Activated T-cell treated with anti-CD3 and anti-CD28 coated beads, Interleukin-2, amount 50 U/mL, for 48 hours (primary cell): Measurements from ENCODE around the gene ADGRV1.
"Not testable (repeated sequence)": the region's sequence is repeated elsewhere in the genome, so short reads cannot be mapped to it uniquely, and the experiment has no call there.

ENCODE experiments used
- DNase-seq, 2 experiments: peaks; one replicate each; pipeline ENCODE4 v3.0.0-alpha.2; 2020

Gene ADGRV1

DNA sequence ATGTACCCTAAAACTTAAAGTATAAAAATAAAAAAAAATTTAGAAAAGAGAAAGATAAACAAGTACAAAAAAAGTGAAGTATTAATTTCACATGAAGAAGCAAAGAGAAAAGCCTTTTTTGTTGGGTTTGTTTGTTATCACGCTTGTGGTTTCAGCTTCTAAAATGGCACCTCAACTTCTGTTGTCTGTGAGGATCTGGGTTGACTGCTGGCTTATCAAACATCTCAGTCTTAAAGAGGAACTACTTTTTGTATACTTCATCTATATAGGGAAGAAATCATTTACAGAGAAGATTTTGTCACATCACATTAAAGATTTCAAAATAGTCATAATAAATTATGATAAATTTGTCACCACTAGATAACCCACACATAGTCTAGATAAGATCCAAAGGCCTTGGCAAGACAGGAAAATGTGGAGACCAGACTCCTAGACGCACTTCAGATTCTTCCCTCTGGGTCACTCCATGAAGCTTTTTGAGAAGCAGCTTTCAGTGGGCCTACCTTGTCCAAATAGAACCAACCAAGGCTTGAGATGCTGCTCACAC, 8.8 kb upstream of the ADGRV1 start:
- no peak for DNase-seq

DNA sequence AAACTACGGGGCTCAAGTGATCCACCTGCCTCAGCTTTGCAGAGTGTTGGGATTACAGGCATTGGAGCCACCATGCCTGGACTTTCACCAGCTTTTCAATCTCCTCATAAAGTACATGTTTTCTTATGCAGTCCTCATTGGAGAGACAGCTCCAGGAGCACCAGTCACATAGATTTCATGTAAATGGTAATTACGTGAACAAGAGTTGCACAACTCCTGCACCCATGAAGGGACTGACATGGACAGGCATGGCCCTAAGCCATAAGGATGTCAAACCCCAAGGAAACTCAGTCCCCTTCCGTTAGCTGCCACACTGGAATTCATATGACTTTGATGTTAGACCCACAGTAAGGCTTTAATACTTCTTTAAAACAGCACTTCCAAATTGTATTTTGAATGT, 7.6 kb upstream of the ADGRV1 start:
- no peak for DNase-seq

DNA sequence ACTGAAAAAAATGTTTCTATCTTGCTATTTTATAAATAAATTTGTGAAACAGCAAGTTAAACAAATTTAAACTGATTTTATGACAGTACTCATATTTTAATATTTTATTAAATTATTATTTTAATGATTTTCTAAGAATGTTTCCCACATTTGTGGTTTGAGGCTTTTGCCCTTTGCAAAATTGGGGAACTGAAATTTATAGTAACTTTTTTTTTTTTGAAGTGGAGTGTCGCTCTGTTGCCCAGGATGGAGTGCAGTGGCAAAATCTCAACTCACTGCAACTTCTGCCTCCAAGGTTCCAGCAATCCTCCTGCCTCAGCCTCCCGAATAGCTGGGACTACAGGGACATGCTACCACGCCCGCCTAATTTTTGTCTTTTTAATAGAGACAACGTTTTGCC, 7.2 kb upstream of the ADGRV1 start:
- DNase-seq: no peak

DNA sequence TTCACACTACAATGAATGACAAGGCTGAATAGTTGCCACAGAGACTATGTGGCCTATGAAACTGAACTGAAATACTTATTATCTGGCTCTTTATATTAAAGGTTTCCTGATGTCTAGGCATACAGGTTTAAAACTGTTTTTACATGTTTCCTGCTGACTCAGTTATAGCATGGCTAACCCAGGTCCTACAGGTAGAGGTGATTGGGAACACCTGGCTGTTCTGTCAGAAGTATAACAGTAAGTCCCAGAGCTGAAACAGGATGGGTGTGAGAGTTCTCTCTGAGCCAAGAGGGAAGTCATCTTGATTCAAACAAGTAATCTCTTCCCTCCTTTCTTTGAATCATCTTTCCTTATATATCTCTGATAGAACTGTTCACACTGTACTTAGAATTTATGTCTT, 4.9 kb upstream of the ADGRV1 start:
- DNase-seq: no peak

DNA sequence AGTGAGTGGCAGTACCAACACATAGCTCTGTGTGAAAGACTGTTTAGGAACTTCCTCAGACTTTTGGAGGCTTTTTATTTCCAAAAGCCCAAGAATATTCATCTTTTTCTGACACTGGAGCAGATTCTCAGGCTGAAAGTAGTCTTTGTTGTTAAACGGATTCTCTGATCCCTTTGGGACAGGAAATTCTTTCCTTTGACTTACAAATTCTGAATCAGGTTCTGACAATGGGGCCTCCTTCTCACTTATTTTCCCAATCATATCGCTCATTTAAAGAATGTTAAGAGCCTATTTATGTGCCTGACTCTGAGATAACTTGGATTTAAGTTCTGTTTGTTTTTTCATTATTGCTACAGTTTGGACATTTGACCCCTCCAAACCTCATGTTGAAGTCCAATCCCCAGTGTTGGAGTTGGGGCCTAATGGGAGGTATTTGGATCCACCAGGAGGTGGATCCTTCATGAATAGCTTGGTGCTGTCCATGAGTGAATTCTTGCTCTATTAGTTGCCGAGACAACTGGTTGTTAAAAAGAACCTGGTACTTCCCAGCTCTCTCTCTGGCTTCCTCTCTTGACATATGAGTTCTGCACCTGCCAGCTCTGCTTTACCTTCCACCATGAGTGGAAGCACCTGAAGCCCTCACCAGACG, 4.1 kb upstream of the ADGRV1 start:
- no peak for DNase-seq

DNA sequence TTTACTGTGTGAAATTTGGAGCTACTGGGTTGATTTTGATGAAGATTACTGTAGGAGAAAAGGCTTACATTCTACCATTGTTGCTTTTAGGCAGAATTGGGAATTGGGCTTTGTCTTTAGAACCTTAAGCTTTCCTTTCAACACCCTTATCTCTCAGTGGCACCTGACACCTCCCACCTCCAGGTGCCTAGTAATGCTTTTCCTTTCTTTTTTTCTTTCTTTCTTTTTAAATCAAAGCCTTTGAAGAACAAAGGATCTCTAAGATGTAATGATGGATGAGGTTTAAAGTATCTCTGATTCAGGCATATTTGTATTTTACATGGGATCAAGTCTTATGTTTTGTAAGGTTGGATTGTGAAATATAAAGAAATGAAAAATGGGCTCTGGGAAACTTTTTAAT, 2.9 kb upstream of the ADGRV1 start:
- no peak for DNase-seq

DNA sequence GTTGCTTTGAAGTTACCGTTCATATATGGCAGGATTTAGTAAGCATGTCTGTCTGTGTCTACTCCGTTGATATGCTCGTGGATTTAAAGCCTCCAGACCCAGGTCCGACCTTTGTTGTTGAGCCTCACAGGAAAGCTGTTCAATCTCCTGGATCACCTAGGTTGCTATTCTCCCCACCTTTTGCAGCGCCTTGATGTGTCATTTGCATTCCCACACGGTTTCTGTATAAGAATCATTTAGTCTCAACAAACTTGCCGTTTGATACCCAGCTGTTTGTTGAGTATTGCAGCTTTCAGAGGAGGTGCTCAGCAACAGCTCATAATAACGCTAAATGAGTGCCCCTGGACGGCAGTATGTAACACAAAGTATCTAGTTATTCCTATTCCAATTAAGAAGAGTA, 1.2 kb upstream of the ADGRV1 start:
- no peak for DNase-seq

DNA sequence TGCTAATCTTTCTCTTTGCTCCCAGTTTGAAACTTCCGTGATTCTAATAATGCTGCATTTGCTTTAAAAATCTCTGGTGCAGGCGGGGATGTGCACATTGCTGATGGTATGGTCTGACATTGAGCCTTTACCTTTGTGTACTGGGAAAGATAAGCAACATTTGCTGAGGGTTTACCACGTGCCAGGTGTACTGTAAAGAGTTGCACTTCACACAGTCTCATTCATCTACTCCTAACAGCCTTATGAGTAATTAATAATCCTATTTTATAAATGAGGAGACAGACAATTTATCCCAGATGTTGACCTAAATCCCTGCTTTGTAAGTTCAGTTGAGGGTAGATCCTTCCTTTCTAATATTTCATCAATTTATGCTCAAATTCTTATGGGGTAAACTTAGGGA, 726 bp upstream of the ADGRV1 start:
- no peak for DNase-seq

DNA sequence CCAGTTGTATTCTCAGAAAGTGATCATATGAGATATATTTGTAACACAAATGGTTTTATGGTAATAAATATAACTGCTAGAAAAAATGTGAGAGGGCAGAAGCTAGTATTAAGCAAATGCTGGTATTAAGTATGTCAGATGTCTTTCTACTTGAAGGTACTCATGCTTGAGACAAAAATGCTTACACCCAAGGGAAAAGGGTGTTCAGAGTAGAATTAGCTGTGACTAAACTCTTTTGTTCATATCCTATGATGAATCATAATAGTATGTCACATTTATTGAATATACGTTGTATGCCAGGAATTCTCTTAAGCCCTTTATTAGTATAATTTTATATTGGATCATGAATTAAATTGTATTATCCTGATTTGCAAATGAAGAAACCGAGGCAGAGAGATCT, 2.2 kb downstream of the ADGRV1 start:
- DNase-seq: no peak

DNA sequence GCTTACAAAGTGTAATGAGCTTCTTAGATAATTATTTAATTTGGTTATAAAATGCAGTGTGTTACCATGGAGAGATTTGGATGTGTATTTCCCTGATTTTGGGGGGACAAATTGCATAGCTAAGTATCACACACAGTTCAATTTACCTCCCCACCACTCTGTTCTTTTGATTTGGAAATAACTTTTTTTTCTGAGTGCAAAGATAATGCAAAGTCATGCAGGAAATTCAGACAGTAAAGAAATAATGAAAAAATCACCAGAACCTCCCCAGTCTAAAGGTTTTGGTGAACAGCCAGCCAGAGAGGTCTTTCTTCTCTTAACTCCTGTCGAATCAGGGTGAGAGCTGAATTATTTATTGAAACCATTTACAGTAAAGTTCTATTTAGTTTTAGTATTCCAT, 3.2 kb downstream of the ADGRV1 start:
- DNase-seq: no peak

DNA sequence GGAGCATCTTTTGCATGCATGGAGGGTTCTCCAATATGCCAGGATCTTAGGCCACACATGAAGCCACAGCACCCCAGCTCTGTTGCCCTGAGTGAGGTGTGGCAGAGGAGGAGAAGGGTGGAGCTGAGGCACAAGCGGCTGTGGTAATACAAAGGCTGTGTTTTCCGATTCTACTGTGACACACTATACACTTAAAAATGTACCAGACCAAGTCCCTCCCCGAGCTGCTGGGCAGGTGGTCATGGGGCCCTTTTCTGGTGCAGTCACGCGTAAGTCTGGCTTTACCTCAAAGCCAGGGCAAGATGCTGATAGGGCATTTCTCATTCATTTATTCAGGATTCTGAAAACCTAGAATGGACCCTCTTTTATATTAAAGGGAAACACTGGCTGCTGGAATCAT, 3.7 kb downstream of the ADGRV1 start:
- no peak for DNase-seq

DNA sequence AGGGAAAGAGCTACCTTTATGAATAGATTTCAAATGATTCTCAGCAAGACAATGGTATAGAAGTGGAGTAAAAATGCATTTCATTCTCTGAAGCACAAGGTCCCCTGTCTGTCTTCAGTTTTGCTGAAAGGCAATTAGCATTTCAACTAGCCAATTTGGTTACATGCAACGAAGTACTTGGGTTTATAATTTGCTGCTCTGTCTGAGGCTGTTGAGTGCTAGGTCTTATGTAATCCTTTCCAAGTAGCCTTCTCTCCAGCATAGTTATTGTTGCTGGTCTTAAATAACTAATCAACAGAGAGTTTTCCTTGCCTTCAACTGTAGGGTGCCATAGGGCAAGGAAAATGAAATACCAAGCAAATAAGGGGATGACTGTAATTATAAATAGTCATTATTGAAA, 4.5 kb downstream of the ADGRV1 start:
- DNase-seq: no peak

DNA sequence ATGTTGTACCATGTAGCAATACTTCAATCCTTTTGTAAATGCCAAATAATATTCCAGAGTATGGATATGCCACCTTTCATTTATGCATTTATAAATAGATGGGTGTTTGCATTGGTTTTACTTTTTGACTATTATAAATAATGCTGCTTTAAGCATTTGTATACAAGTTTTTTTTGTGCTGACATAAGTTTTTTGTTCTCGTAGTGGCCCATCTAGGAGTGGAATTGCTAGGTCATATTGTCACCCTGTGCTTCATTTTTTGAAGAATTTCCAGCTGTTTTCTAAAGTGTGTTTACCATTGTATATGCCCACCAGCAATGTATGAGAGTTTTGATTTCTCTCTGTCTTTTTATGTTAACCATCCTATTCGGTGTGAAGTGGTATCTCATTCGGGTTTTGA, 6.9 kb downstream of the ADGRV1 start:
- DNase-seq: no peak

DNA sequence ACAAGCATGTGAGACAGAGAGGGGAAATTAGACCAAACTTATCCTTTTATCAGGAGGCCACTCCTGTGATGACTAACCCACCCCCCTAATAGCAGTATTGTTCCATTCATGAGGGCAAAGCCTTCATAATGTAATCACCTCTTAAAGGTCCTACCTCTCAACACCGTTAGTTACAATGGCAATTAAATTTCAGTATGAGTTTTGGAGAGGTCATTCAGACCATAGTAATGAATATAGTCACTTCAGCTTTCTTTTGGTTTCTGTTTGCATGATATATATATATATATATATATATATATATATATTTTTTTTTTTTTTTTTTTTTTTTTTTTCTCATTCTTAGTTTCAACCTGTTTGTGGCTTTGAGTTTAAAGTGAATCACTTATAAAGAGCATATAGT, 10.5 kb downstream of the ADGRV1 start:
- DNase-seq: no peak

DNA sequence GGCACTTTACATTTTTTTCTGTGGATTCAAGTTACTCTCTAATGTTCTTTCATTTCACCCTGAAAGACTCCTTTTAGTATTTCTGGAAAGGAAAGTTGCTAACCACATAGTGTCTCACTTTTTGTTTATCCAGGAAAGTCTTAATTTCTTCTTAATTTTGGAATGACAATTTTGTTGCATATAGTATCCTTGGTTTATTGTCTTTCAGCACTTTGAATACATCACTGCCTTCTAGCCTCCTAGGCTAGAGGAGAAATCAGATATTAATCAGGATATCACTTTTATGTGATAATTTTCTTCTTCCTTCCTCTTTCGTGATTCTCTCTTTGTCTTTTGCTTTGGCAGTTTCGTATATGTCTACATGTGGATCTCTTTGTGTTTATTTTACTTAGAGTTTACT, 11.4 kb downstream of the ADGRV1 start:
- no peak for DNase-seq

DNA sequence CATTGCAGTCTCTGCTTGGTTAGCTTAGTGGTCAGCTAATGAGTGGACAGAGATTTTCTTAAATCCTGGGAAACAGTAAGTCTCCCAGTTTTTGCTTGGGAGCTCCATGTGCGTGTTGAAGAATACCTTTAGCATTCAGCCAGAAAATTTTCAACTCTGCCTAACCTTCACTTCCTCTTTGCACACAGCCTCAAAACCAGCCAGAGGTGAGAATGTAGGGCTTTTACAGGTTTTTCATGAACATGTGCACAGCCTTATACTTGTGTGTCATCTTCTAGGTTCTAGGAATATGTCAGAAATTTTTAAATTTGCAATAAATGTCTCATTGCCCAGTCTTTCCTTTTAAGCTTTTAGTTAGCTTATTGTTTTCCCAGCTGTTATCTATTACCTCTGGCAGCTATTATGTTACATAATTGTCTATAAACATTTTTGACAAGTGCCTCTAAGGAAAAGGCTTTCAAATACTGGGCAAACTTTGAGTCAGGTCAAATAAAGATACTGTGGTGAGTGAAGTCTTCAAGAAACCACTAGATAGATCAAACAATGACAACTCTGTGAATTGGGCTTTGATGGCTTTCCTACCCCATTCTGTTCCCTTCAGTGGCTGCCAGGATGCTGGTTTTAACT, 12.7 kb downstream of the ADGRV1 start:
- DNase-seq: no peak

DNA sequence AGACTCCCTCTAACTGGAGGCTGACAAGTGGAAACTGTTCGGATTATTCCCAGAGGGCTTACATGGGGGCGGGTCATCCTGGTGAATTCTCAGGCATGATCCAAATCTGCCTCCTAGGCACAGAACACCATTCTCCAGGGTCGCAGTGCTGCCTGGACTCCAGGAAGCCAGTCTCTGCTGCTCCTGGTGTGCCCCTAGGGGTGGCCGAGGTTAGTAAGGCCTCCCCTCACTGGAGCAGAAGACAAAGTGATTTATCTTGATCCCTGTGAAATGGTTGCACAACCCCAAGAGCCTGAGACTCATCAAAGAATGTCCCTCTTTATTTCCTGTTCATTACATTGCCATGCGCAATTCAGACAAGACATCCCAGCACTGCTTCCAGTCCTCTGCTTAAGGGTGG, 17.1 kb downstream of the ADGRV1 start:
- no peak for DNase-seq

DNA sequence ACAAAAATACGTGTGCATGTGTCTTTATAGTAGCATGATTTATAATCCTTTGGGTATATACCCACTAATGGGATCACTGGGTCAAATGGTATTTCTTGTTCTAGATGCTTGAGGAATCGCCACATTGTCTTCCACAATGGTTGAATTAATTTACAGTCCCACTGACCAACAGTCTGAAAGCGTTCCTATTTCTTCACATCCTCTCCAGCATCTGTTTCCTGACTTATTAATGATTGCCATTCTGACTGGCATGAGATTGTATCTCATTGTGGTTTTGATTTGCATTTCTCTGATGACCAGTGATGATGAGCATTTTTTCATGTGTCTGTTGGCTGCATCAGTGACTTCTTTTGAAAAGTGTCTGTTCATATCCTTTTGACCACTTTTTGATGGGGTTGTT, 18.0 kb downstream of the ADGRV1 start:
- not testable (repeated sequence) for DNase-seq

DNA sequence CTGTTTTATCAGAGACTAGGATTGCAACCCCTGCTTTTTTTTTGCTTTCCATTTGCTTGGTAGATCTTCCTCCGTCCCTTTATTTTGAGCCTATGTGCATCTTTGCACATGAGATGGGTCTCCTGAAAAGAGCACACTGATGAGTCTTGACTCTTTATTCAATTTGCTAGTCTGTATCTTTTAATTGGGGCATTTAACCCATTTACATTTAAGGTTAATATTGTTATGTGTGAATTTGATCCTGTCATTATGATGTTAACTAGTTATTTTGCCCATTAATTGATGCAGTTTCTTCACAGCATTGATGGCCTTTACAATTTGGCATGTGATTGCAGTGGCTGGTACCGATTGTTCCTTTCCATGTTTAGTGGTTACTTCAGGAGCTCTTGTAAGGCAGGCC, 21.3 kb downstream of the ADGRV1 start:
- not testable (repeated sequence) for DNase-seq

DNA sequence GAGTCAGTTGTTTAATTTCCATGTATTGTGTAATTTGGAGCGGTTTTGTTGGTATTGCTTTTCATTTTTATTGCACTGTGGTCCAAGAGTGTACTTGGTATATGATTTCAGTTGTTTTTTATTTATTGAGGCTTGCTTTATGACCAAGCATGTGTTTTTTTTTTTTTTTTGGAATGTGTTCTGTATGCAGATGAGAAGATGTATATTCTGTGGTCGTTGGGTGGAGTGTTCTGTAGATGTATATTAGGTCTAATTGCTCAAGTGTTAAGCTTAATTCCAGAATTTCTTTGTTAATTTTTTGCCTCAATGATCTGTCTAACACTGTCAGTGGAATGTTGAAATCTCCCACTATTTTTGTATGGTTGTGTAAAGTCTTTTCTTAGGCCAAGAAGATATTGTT, 23.4 kb downstream of the ADGRV1 start:
- DNase-seq: no peak

DNA sequence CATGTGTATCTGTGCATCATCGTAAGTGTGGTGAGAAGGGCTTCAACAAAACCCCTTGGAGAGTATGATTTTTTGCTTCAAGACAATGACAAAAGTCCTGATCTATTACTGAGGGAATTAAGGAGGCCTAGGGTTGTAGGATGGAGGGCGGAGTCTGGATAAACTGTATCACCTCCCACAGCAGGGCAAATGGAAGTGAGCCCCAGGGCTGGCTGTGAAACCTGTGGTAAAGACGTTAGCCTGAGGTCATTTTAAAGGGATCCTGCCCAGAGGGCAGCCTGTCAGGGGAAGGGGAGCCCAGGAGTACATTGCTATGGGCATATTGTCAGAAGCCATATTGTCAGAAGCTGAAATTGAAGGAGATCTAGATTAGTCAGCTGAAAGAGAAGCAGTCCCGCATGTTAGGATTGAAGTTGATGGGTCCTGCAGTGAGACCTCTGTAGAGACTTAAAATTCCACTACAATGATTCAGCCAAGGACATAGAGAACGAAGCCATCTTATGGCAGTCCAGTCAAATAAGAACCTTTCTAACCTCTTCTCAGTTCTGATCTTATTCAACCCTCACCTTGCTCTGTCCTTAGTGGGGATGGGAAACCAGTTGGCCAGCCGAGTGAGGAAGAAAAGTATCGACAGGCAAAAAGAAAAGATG, 26.9 kb downstream of the ADGRV1 start:
- DNase-seq: no peak

DNA sequence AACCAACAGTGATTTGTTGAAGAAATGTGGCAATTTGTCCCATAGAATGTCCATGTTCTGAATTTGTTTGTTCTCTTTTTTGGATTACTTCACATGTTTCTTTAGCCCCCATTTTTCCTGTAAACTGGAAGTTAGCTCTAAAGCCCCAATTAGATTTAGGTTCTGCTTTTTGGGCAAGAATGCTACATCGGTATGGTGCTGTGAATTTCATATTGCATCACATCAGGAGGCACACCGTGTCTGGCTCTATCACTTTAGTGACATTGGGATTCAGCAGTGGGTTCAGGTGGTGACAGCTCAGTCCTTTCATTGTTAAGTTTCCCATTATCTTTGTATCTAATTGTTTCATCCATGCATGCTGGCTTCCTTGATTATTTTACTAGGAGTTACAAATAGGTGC, 27.9 kb downstream of the ADGRV1 start:
- DNase-seq: no peak

DNA sequence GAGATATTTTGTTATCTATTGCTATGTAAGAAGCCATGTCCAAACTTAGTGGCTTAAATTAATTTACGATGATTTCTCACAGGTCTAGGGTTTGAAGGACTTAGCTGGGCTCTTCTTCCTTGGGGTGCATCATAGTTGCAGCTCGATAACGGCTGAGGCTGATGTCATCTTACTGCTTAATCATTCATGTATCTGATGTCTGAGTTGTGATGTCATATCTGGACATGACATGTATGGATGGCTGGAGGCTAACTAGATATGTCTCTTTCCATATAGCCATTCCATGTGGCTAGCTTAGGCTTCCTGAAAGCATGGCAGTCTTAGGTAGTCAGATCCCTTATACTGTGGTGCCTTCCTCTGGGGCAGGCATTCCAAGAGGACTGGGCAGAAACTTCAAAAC, 31.6 kb downstream of the ADGRV1 start:
- no peak for DNase-seq

DNA sequence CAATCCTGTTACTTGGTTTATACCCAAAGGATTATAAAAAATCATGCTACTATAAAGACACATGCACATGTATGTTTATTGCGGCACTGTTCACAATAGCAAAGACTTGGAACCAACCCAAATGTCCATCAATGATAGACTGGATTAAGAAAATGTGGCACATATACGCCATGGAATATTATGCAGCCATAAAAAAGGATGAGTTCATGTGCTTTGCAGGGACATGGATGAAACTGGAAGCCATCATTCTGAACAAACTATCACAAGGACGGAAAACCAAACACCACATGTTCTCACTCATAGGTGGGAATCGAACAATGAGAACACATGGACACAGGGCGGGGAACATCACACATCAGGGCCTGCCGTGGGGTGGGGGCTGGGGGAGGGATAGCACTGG, 34.5 kb downstream of the ADGRV1 start:
- DNase-seq: not testable (repeated sequence)
